GM12891 (cell line): ENCODE measurements around the gene ASIC3.

Experiments used
- POLR2A ChIP-seq: IDR thresholded peaks from 2 replicates; pipeline ENCODE4 v1.6.1; 2011; ENCODE audit warnings: low read depth, low read length, control low read depth
- SPI1 ChIP-seq: IDR thresholded peaks from 2 replicates; pipeline ENCODE4 v1.6.1; 2011; ENCODE audit warnings: low read depth, low read length, control low read depth
- TAF1 ChIP-seq: IDR thresholded peaks from 2 replicates; pipeline ENCODE4 v1.6.1; 2011; ENCODE audit warnings: low read depth, low read length, control low read depth

DNA sequence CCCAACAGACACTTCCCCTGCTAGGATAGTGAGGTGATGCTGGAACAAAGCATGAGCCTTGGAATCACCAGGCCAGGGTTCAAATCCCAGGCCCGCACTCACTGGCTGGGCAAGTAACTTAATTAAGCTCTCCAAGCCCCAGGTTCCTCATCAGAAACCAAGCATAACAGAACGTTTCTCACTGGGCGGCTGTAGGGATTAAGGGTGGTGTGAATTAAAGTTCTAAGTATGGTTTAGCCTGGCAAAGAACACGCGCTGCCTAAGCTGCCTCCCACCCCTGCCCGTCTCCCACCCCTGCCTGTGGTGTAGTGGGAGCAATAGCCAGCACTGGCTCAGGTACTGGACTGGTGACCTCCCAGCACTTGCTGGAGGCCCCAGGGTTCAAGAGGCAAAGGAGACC is 16.7 kb downstream of the ASIC3 start:
- TF ChIP-seq TAF1 (no peak), POLR2A (no peak), SPI1 (no peak)
